Measurements from ENCODE around the gene SPATA13.
"Not testable (repeated sequence)": the region's sequence is repeated elsewhere in the genome, so short reads cannot be mapped to it uniquely, and the experiment has no call there.

The SPATA13 gene

DNA sequence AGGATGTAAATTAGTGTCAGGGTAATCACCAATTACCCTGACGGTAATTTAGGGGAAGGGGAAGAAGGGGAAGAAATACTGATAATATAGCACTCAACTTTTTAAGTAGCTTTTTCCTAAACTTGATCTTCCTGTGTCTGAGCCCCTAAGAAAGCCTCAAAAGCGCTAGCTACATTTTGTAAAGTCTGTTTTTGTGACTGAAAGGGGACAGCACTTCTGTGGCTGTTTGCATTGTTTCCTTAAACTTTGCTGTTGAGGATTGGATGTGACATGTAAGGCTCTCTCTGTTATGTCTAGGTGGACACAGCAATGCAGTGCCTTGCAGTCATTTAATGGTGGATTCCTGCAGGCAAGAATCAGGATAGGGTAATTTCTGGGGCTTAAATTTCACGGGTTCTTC lies 42.8 kb downstream of the SPATA13 start:
- DNase-seq, result no peak

DNA sequence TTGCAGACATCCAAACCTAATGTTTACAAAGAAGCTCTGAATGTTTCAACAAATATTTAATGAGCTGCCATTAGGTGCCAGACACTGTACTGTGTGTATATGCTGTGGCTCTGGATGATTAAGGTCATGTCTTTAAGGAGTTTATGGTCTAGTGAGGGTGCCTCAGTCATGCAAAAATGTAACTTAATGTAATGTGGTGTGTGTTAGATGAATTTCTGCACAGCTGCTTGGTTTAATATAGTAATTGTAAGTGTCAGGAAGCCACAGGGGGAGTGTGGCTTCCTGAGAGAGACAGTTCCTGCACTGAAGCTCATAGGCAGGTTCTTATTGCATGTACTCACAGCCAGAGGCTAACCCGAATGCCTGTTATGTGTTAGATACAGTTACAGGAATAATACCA lies 43.3 kb downstream of the SPATA13 start:
- DNase-seq, result no peak

DNA sequence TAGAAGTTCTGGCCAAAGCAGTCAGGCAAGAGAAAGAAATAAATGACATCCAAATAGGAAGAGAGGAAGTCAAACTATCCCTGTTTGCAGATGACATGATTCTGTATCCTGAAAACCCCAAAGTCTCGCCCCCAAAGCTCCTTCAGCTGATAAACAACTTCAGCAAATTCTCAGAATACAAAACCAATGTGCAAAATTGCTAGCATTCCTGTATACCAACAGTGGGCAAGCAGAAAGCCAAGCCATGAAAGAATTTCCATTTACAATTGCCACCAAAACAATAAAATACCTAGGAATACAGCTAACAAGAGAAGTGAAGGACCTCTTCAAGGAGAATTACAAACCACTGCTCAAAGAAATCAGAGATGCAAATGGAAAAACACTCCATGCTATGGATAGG lies 44.6 kb downstream of the SPATA13 start:
- DNase-seq, result not testable (repeated sequence)

DNA sequence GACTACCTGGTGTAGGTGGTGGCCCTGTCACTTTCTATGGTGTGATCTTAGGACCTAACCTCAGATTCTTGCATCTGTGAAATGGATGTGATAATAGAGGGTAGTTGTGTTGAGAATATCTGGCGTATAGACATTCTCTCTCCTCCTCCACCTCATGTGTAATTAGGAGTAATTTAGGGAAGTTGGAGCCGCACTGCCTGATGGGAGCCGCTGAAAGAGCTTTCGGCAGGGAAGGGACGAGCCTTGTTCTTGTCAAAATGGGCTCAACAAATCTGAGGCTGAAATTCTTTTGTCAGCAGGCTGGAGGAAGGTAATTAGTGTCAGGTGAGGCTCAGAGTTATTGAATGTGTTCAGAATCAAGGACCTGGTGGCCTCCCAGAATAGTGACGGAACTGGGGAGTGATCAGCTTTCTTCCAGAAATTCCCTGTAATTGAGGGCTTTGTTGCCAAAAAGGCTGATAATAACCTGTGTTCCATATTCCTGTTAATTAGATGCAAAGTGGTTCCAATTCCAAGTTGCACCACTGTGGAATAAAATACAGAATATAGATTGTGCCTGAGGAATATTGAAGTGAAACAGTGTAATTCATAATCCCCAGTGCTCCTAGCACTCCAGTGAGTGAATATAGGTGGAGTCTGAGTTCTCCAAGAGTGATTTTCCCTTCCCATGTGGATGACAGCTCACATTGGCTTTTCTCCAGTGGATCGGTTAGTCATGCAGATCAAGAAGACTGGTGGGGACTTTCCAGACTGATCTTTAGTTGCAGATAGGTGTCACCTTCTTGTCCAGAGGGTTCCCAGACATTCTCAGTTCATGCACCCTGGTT lies 47.5 kb downstream of the SPATA13 start:
- DNase-seq, result no peak

DNA sequence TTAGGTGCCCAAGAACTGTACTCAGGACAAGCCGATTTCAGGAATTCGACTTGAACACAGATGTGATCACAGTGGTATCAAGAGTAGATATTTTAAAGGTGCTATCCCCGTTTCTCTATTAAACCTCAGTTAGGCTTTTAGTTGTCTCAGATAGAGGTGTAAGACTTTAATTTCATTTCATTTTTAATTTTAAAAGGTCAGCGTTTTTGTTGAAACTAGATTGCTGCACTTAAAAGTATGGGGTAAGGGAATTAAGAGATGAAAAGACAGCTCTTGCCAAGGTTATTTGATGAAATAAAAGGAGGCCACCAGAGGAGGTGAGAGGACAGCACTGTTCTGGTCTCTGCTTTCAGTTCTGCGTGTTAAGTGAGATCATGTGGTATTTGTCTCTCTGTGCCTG lies 48.6 kb downstream of the SPATA13 start:
- DNase-seq, result no peak

DNA sequence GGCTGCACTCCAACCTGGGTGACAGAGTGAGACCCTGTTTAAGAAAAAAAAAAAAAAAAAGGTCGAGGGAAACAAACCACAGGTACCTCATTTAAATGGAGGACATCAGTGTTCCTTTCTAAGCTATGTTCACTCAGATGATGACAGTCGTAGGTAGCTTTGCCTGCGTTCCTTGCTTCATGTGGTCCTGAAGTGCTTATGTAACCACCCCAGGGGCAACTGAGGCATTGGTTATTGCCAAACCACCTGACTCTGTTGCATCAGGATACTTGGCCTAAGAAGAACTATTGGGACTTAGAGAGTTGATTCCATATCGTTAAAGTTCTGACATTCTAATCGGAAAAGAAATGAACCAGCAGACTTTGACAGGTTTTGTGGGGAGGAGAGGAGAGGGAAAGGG lies 51.7 kb downstream of the SPATA13 start:
- DNase-seq, result no peak

DNA sequence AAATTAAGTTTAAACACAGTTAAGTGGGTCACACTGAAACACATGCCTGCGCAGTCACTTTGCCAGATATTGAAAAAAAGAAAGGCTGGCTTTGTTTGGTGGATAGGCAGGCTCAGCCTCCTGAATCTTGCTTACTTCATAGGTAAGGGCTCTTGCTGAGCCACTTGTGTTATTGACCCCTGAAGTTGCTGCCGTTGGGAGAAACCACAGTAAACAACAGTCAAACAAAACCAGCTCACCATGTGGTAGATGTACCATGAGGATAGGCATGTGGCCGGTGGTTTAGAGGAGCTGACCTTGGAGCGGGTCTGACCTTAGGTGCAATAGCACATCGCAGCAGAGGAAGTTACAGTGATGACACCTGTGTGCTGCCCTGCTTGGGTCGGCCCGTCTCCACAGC lies 52.2 kb downstream of the SPATA13 start:
- no peak for DNase-seq

DNA sequence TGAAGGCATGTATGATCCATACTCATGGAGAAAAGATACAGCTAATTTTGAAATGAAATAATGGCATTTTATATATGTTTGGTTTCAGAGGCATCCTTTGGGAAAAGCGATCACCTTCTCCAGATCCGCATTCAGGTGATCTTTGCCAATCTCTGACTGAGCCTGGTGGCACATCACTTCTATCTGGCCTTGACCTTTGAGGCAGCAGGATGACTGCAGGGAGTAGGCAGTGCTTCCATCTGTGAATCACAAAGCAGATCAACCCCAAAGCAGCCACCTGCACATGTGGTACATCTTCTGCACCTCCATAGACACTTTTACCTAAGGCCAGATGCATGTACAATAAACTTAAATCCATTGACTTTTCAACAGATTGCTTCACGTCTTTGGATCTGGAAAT lies 53.4 kb downstream of the SPATA13 start:
- no peak for DNase-seq

DNA sequence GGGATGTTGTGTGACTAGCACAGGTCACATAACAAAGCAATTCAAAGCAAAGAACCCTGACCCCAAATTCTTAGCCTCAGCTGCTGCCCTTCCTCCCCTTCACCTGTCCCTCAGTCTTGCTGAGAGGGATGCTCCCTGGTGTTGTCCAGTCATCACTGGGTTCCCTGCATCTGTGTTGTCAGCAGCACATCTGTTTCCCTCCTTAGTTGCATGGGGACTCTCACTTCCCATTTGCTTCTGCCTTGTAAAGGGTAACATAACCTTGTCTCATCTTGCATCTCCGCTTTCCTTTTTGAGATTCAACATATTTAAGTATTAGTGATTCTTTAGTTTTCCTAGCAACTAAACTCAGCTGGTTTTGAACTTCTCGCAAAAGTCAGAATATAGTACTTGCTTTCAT lies 54.0 kb downstream of the SPATA13 start:
- no peak for DNase-seq

DNA sequence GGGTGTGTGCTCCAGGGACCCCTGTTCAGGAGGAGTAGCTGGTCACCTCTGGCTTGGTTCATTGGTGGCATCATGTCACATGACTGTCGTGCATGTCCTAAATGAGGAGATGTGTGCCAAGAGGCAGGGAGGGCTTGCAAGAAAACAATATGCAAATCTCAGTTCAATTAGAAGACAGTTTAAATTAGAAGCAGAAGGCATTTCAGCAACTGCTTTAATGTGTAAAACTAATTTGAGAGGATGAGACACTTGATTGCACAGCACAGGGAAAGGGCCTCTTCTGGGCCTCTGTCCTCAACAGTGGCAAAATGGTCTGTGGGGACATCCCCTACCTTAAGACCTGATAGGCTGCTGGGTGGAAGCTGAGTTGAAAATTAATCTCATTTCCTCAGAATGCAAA lies 54.6 kb downstream of the SPATA13 start:
- DNase-seq, result no peak

DNA sequence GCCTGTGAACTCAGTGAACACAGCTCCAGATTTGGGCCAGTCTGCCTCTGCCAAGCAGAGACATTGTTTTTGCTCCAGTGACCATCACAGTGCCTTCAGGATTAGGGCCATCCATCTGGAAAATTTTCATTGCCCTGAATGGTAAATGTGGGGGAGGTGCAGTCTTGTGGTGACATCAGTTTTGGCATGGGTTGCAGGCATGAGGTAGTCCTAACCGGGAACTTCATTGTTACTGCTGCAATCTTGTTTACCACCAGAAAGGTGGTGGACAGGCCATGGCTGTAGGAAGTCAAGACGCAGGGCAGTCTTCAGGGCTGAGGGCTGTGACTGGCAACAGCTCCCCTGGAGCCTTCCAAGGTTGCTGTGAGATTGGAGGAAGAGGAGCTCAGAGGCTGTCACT lies 55.2 kb downstream of the SPATA13 start:
- DNase-seq, result no peak

DNA sequence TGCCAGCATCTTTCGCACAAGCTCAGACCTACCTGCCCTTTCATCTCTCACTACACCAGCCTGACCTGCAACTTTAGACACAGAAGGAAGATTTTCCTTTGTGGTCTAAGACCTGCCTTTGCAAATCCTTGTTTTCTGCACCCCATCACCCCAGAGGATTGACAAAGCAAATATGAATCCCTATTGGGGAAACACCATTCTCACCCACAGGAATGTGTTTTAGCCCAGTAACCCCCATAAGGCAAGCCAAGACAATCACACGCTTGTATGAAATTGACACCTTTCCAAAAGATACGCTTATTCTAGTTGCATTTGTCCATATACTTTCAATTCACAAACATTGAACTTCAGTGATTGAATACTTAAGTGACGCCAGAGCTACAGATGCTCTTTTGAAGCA lies 55.7 kb downstream of the SPATA13 start:
- no peak for DNase-seq

DNA sequence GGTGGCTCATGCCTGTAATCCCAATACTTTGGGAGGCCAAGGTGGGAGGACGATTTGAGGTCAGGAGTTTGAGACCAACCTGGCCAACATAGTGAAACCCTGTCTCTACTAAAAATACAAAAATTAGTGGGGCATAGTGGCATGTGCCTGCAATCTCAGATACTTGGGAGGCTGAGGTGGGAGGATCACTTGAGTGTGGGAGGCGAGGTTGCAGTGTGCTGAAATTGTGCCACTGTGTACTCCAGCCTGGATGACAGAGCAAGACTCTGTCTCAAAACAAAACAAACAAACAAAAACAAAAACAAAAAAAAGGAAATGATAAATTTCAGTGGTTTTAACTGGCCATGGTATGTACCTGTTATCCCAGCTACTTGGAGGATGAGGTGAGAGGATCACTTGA lies 56.3 kb downstream of the SPATA13 start:
- DNase-seq, result not testable (repeated sequence)

DNA sequence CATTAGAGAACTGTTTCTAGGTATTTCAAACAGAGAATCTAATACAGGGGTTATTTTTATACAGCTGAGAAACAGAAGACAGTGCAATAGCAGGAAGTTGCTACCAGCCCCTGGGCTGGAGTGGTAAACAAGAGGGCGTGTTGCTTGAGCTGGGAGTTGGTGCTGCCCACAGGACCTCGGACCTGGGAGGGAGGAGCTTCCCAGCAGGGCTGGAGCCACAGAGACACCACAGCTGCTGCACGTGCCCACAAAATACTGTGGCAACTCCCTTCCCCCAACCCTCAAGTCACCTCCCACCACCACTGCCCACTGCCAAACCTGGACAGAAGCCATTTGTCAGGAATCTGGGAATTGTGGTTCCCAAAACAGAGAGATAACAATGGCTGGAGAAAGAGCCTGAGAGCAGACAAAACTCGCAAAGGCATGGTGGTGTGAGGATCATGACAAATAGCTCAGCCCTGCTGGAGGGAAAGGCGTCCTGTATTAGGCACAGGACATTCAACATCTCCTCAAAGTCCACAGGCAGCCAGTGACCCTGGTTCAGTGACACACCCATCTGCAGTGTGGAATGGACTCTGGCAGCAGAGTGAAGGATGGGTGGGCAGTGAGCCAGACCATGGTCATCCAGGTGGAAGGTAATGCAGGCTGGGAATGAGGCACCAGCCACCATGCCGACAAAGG lies 57.2 kb downstream of the SPATA13 start:
- no peak for DNase-seq

DNA sequence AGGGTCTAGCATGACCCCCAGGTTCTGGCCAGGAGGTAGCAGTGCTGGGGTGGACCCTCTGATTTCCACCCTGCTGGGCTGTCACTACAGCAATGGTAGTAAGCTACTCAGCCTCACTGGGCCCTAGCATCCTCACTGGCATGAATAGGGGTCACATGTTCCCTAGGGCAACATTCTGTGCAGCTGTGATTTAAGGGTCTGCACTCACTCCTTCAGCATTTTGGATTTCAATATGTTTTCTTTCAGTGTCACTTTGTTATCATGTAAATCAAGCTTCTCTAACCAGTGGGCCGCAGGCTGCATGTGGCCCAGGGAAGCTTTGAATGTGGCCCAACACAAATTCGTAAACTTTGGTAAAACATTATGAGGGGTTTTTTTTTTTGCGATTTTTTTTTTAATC lies 57.8 kb downstream of the SPATA13 start:
- no peak for DNase-seq

DNA sequence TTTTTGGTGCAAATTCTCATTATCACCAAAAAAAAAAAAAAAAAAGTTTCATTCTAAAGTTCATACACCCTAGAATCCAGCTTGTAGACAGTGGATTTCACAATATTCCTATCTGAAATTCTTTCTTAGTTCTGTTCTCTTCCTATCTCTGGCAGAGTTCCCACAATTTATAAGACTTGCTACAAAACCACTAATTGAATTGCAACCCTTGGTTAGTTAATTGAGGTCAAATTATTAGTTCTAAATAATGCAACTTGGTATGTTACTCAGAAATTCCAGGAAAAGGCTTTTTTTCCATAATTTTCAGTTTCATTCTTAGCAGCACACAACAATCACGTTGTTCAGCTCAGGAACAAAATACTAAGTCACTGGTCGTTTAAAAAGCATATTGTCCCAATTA lies 58.5 kb downstream of the SPATA13 start:
- no peak for DNase-seq

DNA sequence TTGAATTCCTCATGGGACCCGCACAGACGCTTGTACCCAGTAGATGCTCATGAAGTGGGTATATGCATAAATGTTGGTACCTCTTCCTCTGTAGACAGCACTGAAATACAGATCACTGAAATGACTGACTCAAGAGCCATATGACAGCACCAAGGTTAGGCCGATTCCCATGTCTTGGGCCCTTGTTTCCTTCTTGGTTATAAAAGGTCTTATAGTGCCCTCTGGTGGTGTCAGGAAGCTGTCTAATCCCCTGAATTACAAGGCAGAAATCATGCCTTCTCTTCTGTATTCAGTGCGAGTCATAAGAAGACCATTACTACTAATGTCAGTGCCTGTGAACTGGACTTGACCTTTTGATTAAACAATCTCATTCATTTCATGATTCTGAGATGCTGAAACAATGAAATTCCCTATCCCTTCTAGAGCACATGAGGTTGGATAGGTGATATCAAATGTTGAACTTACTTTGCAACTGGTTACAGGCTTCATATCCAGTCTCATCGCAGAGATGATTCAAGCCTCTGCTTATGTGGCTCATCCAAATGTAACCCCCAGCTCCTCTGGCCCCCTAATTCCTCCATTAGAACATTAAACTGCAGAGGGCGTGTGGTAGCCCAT lies 59.7 kb downstream of the SPATA13 start:
- peak in 3 of 4 experiments; percentile 11 to 17 (median 11) for DNase-seq

DNA sequence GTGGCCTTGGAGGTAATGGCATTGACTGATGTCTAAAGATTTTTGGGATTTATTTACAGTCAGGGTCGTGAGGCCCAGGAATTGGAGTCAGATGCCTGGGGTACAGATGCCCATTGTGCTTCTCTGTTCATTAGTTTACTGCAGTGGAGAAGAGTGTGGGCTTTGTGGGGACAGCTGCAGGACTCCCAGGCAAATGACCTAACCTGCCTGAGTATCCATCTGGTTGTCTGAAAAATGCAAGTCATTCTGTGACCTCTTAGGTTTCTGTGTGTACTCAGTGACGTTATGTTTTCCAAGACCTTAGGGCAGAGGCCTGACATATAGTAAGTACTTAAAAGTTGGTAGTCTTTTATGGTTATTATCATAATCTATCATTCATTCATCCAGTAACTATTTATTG lies 60.5 kb downstream of the SPATA13 start:
- DNase-seq, result no peak

DNA sequence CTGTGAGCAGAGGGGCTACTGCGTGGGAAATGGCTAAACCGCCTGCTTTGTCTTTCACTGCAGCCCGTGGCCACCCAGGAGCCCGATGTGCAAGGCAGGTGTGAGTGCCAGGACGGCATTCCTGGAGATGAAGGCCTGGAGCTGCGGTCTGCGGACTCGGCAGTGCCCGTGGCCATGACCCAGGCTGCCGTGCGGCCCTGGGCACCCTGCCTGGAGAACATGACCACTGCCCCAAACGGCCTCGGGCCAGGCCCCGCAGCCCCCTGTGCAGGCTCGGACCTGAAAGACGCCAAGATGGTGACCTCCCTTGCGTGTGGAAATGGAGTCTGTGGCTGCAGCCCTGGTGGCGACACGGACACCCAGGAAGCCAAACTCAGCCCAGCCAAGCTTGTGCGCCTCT lies 62.2 kb downstream of the SPATA13 start:
- no peak for DNase-seq

DNA sequence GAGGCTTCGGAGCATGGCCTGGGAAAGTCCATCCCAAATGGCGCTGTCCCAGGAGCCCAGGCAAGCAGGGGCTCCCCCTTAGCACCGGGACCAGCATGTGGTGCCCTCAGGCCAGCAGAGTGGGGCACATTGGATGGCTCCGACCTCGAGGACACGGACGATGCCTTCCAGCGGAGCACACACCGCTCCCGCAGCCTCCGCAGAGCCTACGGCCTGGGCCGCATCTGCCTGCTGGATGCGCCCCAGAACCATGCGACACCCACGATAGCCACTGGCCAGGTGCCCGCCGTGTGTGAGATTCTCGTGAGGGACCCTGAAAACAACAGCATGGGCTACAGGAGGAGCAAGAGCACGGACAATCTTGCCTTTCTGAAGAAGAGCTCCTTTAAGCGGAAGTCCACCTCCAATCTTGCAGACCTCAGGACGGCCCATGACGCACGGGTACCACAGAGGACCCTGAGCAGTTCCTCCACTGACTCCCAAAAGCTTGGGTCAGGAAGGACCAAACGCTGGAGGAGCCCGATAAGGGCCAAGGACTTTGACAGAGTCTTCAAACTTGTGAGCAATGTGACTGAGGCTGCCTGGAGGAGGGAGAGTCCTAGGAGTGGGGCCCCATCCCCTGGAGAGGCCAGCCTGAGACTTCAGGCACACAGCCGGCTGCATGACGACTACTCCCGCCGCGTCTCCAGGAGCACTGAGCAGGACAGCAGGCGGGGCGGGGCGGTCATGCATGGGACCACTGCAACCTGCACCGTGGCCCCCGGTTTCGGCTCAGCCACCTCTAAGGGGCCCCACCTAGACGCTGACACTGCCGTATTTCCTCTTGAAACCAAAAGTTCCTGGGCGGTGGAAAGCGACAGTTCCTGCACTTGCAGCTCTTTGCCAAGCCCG lies 63.1 kb downstream of the SPATA13 start:
- no peak for DNase-seq

DNA sequence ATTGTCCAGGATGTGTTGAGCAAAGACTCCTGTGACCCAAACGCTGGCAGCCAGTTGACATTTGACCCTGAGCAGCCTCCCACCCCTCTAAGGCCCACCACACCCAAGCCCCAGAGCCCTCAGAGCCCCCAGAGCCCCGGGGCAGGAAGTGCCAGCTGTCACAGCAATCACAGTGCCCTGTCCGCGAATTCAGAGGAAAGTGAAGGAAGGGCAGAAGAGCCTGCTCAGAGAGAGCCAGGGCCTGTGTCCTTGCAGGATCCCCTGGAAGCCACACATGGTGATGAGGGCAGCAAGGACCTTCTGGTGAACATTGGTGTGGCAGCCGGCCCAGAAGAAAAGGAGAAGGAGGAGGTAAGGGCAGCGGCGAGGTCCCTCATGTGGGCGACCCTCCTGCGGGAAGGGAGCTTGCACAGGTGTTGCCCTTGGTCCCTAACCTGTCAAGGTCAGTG lies 63.7 kb downstream of the SPATA13 start:
- DNase-seq, result no peak

DNA sequence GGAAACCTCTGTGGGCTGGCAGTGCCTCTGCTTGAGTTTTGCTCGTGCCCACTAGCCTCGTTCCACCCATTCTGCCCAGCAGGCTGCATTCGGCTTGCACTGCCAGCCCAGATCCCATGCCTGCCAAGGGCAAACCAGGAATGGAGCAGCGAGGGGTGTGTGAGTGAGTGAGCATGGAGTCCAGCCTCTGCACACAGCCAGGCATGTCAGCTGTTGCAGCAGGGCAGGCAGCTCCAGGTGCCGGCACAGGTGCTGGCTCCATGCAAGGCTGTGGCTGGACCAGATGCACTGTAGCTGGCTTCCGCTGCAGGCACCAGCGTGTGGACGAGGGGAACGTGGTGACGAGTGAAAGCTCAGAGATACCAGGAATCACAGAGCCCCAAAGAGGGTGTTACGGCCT lies 64.5 kb downstream of the SPATA13 start:
- no peak for DNase-seq

DNA sequence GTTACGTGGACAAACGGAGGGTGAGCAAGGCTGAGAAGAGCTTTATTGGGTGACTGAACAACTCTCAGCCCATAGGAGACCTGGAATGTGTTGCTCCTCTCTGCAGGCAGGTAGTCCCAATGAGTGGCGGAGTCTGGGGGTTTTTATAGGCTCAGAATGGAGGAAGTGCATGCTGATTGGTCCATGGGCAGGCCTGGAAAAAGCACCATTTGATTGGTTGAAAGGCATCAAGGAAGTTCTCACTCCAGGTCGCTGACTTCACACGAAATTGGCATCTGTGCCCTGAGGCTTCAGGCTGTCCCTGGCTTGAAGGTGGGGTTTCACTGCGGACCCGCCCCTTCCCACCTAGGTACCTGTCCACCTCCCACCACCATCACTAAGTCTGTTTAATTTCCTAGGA lies 65.4 kb downstream of the SPATA13 start:
- no peak for DNase-seq

All from activated CD4-positive, CD25-positive, alpha-beta regulatory T cell (primary cell).